Measurements from ENCODE around the gene ARHGEF6.

- TF ChIP-seq CTCF (IDR thresholded peaks at IDR 0.05; ENCODE audit: insufficient read depth, low read length, poor library complexity, severe bottlenecking) (no peak), EZH2phosphoT487 (conservative IDR thresholded peaks at IDR 0.05; ENCODE audit: low read length) (no peak)
Measured at GRCh38 chrX:136679531-136679930, 101.2 kb downstream of the ARHGEF6 start.
